IMR-90 (cell line): Measurements from ENCODE around the gene TMEM219. TPM values are rescaled to one million over a fixed set of nuclear protein-coding genes. Genes with fewer than 3 reads are reported as not detected.

ENCODE experiments used
- ATAC-seq: fragments of 200-7000 bp; cut with Tn5 transposase; 2 replicates; pipeline ENCODE4 v1.9.1; 2020; ENCODE audit warnings: low read depth, mild to moderate bottlenecking, moderate library complexity
- BruUV-seq: library from RNA; stranded (reverse); fragments of 400-500 nt; replicated peaks from 2 replicates; lab custom pipeline; 2021; lab: Mats Ljungman, UMichigan
- CTCF ChIA-PET: fragments of 300-600 bp; formaldehyde crosslinking; extraction: SDS; loops from one replicate; lab custom pipeline; 2021; ENCODE audit warnings: antibody characterized with exemption; lab: Yijun Ruan, JAX
- POLR2A ChIA-PET: fragments of 300-600 bp; sonication (Branson Sonifier 250); formaldehyde crosslinking; loops from one replicate; lab custom pipeline; 2022; ENCODE audit warnings: antibody characterized with exemption; ENCODE audit not compliant: unreplicated experiment; lab: Charles Lee
- DNase-seq: peaks from one replicate; pipeline ENCODE4 v3.0.0; 2013
- H2AFZ ChIP-seq: replicated peaks from 2 replicates; pipeline ENCODE3; 2013; ENCODE audit warnings: low read length, mild to moderate bottlenecking; ENCODE audit not compliant: poor library complexity
- H2AK5ac ChIP-seq: 2 replicates; pipeline ENCODE4 v1.6.1; 2013; ENCODE audit warnings: low read depth, low read length, inconsistent platforms
- H2AK9ac ChIP-seq: replicated peaks from 2 replicates; pipeline ENCODE3; 2013; ENCODE audit warnings: mild to moderate bottlenecking, low read depth, low read length, moderate library complexity; ENCODE audit not compliant: poor library complexity
- H2BK120ac ChIP-seq: 2 replicates; pipeline ENCODE4 v1.6.1; 2013; ENCODE audit warnings: low read depth, low read length, inconsistent platforms
- H2BK15ac ChIP-seq: 3 replicates; pipeline ENCODE4 v1.6.1; 2013; ENCODE audit warnings: low read depth, low read length, inconsistent platforms
- H2BK20ac ChIP-seq: 2 replicates; pipeline ENCODE4 v1.6.1; 2013; ENCODE audit warnings: low read depth, mild to moderate bottlenecking, inconsistent platforms, low read length, moderate library complexity
- H2BK5ac ChIP-seq: 2 replicates; pipeline ENCODE4 v1.6.1; 2013; ENCODE audit warnings: mild to moderate bottlenecking, low read depth, low read length, inconsistent platforms; ENCODE audit not compliant: poor library complexity, severe bottlenecking
- H3K14ac ChIP-seq: replicated peaks from 2 replicates; pipeline ENCODE4 v1.6.1; 2013; ENCODE audit warnings: low read depth, low read length, inconsistent platforms
- H3K18ac ChIP-seq: 2 replicates; pipeline ENCODE4 v1.6.1; 2013; ENCODE audit warnings: low read depth, low read length, control low read depth
- H3K23ac ChIP-seq: 2 replicates; pipeline ENCODE4 v1.6.1; 2013; ENCODE audit warnings: low read depth, low read length, inconsistent platforms
- H3K27ac ChIP-seq: 2 replicates; pipeline ENCODE4 v1.5.1; 2013; ENCODE audit warnings: mild to moderate bottlenecking, control low read depth, low read length; ENCODE audit not compliant: insufficient read depth
- H3K27me3 ChIP-seq: 2 replicates; pipeline ENCODE4 v1.6.1; 2013; ENCODE audit warnings: low read length; ENCODE audit not compliant: control insufficient read depth, insufficient read depth
- H3K36me3 ChIP-seq: 2 replicates; pipeline ENCODE4 v1.6.1; 2013; ENCODE audit warnings: low read length, mixed read lengths; ENCODE audit not compliant: control insufficient read depth, insufficient read depth
- H3K4ac ChIP-seq: 2 replicates; pipeline ENCODE4 v1.6.1; 2013; ENCODE audit warnings: low read depth, low read length, inconsistent platforms
- H3K4me1 ChIP-seq: 2 replicates; pipeline ENCODE4 v1.6.1; 2013; ENCODE audit warnings: low read length, mixed read lengths; ENCODE audit not compliant: control insufficient read depth, insufficient read depth
- H3K4me2 ChIP-seq: 2 replicates; pipeline ENCODE4 v1.6.1; 2013; ENCODE audit warnings: low read depth, mild to moderate bottlenecking, control low read depth, low read length, moderate library complexity
- H3K4me3 ChIP-seq: 2 replicates; pipeline ENCODE4 v1.5.1; 2013; ENCODE audit warnings: low read depth, mild to moderate bottlenecking, control low read depth, low read length, moderate library complexity; ENCODE audit not compliant: insufficient read depth
- H3K56ac ChIP-seq: 2 replicates; pipeline ENCODE4 v1.6.1; 2013; ENCODE audit warnings: low read length, inconsistent platforms; ENCODE audit not compliant: insufficient read depth; ENCODE audit errors: extremely low read depth
- H3K79me1 ChIP-seq, 2 experiments: 2 replicates each; pipeline ENCODE4 v1.6.1; 2013; ENCODE audit warnings: low read length in 2 of 2, inconsistent platforms in 1 of 2, low read depth in 1 of 2
- H3K9ac ChIP-seq: 2 replicates; pipeline ENCODE4 v1.6.1; 2013; ENCODE audit warnings: low read depth, low read length, control low read depth
- H3K9me1 ChIP-seq: 2 replicates; pipeline ENCODE4 v1.6.1; 2013; ENCODE audit warnings: low read length, inconsistent platforms; ENCODE audit not compliant: insufficient read depth
- H3K9me3 ChIP-seq: 2 replicates; pipeline ENCODE4 v1.6.1; 2013; ENCODE audit warnings: low read length; ENCODE audit not compliant: control insufficient read depth, insufficient read depth
- H4K20me1 ChIP-seq: 2 replicates; pipeline ENCODE4 v1.6.1; 2013; ENCODE audit warnings: low read length, inconsistent platforms; ENCODE audit not compliant: insufficient read depth
- H4K5ac ChIP-seq: 2 replicates; pipeline ENCODE4 v1.6.1; 2013; ENCODE audit warnings: mild to moderate bottlenecking, low read depth, low read length, control low read depth
- H4K8ac ChIP-seq, 2 experiments: 2 replicates each; pipeline ENCODE4 v1.6.1; 2013; ENCODE audit warnings: low read depth in 2 of 2, low read length in 2 of 2, control low read depth in 1 of 2, inconsistent platforms in 1 of 2
- H4K91ac ChIP-seq: 2 replicates; pipeline ENCODE4 v1.6.1; 2013; ENCODE audit warnings: low read depth, low read length, inconsistent platforms; ENCODE audit not compliant: insufficient read depth
- MAZ ChIP-seq: IDR thresholded peaks from 2 replicates; pipeline ENCODE4 v1.6.1; 2012; ENCODE audit warnings: low read depth, mild to moderate bottlenecking, low read length, improper control_type of control experiment, moderate library complexity, borderline replicate concordance
- NFE2L2 ChIP-seq: fragments of 150-350 bp; IDR thresholded peaks from 2 replicates; pipeline ENCODE4 v1.6.1; 2016; ENCODE audit warnings: low read depth, mild to moderate bottlenecking, low read length
- WGBS, 2 experiments: methylation state at CpG; one replicate each; pipeline versions ENCODE4 v1.1.5 to v1.1.7; 2013; ENCODE audit warnings: missing lambda C conversion rate in 2 of 2; ENCODE audit not compliant: insufficient read length in 1 of 2; ENCODE audit errors: extremely low coverage in 2 of 2; 5-methylcytosine and 5-hydroxymethylcytosine counted together
- dilution Hi-C: fragments of 300-500 bp; cut with HindIII; formaldehyde crosslinking; loops from one replicate; pipeline ENCODE4 v1.14.3; 2018; ENCODE audit warnings: low sequenced_read_pairs; ENCODE audit not compliant: unreplicated experiment
- in situ Hi-C: fragments of 300-500 bp; cut with MboI; formaldehyde crosslinking; loops from 3 replicates; pipeline ENCODE4 v1.14.3; 2019; ENCODE audit warnings: low sequenced_read_pairs, inconsistent platforms, mixed read lengths
- intact Hi-C: fragments of 100-400 bp; cut with micrococcal nuclease; formaldehyde crosslinking; loops from 2 replicates; pipeline ENCODE4 v1.10.0; 2022
- polyA plus RNA-seq, 3 experiments: library from polyadenylated mRNA; depleted of rRNA; stranded (reverse); fragments of >200 nt; gene quantifications; 2 replicates each; pipeline ENCODE4 v1.2.3, GENCODE V29; 2012; ENCODE audit warnings: low replicate concordance in 1 of 3
- total RNA-seq: library from RNA; depleted of rRNA; stranded (reverse); fragments of >200 nt; gene quantifications from 2 replicates; pipeline ENCODE4 v1.2.3, GENCODE V29; 2012

The TMEM219 gene
- total and polyA plus RNA-seq, 2 of the 4 experiments (the other 2 are of a cell fraction) = 47.0 to 95.3 TPM

DNA sequence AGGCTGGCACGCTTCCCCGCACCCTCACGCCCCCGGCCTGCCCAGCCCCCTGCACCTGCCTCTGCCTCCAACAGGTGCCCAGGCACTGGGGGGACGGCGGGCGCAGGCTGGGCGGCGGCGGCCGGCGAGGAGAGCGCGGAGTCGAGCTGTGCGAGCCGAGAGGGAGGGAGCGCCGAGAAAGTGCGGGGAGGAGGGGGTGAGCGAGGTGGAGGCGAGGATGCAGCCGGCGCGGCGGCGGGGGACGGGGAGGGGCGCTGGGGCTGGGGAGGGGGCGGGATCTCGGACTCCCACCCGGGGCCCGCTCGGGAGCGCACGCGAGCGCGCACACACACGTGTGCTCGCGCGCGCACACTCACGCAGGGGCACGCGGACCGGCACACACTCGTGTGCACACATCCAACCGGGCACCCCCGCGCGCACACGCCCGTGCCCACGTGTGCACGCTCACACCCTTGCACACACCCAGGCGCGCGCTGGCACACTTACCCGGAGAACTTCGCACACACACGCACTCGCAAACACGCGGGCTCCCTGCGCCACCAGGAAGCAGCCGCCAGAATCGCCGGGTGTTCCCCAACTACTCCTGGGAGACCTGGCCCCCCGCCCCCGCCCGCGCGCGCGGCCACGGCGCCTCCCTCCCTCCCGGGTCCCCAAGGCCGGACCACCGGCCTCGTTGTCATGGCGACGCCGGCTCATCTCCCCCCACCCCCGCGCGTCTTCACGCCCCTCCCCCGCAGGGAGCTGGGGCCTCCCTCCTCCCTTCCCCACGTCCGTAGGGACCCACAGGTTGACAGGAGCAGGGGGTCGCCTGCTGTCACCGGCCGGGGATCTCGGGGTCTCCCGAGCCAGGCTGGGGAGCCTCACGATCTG, 49.2 kb downstream of the TMEM219 start, which contains the start of gene DOC2A:
DOC2A (minus strand) TSS at position 184 of the 870 bp plus-strand sequence. CDS start 805 bp downstream, outside the sequence.
- dilution Hi-C loops (no loop called here), in situ Hi-C loops (no loop called here), intact Hi-C loops (no loop called here)
- TF ChIP-seq NFE2L2 (no peak), MAZ (peak; percentile 34; the same call in 1 of the 2 replicates)
- peak; percentile 73 for ATAC-seq
- Histone ChIP-seq H3K9me1 (no peaks in the 10 kb centered on the region), H4K91ac (no peak within 1 kb of the TSS), H3K56ac (no peak within 1 kb of the TSS), H3K79me1 (no peaks in the 10 kb centered on the region), H3K4me2 (peak within 1 kb of the TSS; percentile 92), H3K4me1 (no peaks in the 10 kb centered on the region; the same call in 1 of the 2 replicates), H2BK15ac (no peak within 1 kb of the TSS), H2AK9ac (peak within 1 kb of the TSS; percentile 78), H2BK120ac (no peak within 1 kb of the TSS), H2BK20ac (no peak within 1 kb of the TSS), H3K14ac (no peak within 1 kb of the TSS), H2BK5ac (no peak within 1 kb of the TSS), H3K18ac (no peak within 1 kb of the TSS), H3K4ac (no peak within 1 kb of the TSS), H3K27ac (no peak within 1 kb of the TSS), H2AFZ (peak within 1 kb of the TSS; percentile 88), H4K5ac (no peak within 1 kb of the TSS), H3K23ac (no peak within 1 kb of the TSS), H4K8ac (no peak within 1 kb of the TSS), H3K4me3 (peak within 1 kb of the TSS; percentile 42), H4K20me1 (no peaks in the 10 kb centered on the region; the same call in 1 of the 2 replicates), H3K9me3 (no peaks in the 10 kb centered on the region), H3K9ac (no peak within 1 kb of the TSS), H2AK5ac (no peak within 1 kb of the TSS), H3K36me3 (no peaks in the 10 kb centered on the region), H3K27me3 (peaks cover 27% of the 10 kb centered on the region)
- ChIA-PET CTCF (no interaction called here), POLR2A (no interaction called here)
- 8% methylated on average over 12 of the region's 99 CpGs; no CpG with 5 or more reads in 1 of the 2 experiments for WGBS, 2 experiments
- BruUV-seq = no TSS peak
- DNase-seq = no peak
